Astrocyte (in vitro differentiated cells and primary cell): ENCODE data around the gene FLACC1.

ENCODE experiments used
- EZH2 ChIP-seq: IDR thresholded peaks from 2 replicates; pipeline ENCODE4 v1.6.1; 2012; ENCODE audit warnings: mild to moderate bottlenecking, low read length, inconsistent platforms; ENCODE audit not compliant: insufficient read depth
- TF ChIP-seq, protein P1 (sequence below): IDR thresholded peaks from 2 replicates; pipeline ENCODE4 v1.5.1; 2011; ENCODE audit warnings: low read depth, mild to moderate bottlenecking, inconsistent platforms, low read length, moderate library complexity; ENCODE audit not compliant: insufficient read depth

DNA sequence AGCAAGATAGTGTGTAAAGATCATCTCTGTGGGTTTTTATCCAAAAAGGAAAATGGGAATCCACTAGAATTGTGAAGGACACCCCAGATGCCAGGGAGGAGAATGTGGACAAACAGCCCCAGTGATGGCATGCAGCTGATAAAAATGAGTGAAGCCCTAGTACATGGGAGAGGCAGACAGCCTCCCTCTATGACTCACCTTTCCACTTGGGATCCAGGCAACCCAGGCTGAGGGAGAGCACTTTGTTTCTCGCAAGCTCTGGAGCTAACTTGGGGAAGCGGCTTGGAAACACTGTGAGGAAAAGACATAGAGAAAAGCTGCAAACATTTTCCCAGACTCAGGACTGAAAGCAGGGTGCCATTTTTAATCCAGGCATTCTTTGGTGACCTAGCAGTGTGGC, 5.3 kb upstream of the FLACC1 start:
- TF ChIP-seq, protein P1, sequence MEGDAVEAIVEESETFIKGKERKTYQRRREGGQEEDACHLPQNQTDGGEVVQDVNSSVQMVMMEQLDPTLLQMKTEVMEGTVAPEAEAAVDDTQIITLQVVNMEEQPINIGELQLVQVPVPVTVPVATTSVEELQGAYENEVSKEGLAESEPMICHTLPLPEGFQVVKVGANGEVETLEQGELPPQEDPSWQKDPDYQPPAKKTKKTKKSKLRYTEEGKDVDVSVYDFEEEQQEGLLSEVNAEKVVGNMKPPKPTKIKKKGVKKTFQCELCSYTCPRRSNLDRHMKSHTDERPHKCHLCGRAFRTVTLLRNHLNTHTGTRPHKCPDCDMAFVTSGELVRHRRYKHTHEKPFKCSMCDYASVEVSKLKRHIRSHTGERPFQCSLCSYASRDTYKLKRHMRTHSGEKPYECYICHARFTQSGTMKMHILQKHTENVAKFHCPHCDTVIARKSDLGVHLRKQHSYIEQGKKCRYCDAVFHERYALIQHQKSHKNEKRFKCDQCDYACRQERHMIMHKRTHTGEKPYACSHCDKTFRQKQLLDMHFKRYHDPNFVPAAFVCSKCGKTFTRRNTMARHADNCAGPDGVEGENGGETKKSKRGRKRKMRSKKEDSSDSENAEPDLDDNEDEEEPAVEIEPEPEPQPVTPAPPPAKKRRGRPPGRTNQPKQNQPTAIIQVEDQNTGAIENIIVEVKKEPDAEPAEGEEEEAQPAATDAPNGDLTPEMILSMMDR = no peak
- TF ChIP-seq EZH2 = no peak
